ENCODE measurements around the gene STK32B.

The STK32B gene

DNA sequence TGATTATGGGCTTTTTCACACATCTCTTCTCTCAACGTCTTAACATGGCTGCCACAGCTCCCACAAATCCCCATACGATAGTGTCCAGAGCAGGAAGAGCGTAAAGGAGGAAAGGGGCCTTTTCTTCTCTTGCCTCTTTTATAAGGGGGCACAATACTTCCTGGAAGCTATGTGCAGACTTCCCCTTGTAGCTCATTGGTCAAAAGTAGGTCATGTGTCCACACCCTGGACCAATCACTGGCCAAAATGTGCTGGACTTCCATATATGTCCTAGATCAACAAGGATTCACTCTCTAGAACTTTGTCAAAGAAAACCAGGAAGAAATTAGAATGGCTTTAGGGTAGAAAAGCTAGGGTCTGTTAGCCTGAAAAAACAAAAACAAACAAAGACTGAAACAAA, 26.7 kb downstream of the STK32B start:
- DNase-seq, result no peak

DNA sequence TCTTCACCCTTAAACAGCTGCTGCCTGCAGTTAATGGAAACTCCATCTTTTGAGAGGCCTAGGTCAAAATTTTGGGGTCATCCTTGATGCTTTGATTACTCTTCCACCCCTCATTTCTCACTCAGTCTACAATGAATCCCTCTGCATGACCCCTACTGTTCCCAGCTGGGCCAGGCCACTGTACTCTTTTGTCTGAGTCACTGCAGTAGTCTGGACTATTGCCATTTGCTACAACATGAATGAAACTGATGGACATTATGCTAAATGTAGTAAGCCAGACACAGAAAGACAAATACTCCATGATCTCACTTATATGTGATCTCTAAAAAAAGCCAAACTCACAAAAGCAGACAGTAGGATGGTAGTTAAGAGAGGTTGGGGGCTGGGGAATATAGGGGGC, 28.3 kb downstream of the STK32B start:
- no peak for DNase-seq

DNA sequence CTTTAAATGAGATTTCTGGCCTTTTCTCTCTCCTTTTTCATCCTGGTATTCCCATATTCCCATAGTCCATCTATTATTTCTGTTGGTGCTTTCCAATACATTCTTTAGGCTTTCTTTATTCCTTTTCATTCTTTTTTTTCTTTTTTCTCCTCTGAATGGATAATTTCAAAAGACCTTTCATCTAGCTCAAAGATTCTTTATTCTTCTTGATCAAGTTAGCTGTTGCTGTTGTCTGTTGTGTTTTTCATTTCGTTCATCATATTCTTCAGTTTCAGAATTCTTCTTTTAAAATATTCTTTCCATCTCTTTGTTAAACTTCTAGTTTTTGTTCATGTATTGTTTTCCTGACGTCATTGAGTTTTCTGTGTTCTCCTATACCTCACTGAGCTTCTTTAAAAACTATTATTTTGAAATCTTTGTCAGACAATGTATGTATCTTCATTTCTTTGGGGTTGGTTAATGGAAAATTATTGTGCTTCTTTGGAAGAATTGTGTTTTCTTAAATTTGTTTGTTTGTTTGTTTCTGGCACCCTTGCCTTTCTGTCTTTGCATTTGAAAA, 30.2 kb downstream of the STK32B start:
- DNase-seq, result no peak

DNA sequence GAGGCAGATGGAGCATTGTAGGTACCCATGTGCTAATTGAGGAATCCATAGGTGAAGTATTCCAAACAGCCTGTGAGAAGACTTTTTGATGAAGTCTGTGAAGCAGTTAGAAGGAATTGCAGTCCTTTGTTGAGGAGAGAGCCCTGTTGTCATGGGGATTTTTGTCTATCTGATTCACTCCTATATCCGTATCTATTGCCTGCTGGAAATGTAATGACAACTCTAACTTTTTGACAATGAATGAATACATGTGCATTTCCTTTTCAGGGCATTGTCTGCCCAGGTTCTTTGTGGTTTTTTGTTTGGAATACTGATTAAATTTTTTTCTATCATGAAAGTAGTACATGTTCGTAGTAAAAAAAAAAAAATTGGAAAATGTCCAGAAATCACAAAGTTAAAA, 31.1 kb downstream of the STK32B start:
- DNase-seq, result no peak

DNA sequence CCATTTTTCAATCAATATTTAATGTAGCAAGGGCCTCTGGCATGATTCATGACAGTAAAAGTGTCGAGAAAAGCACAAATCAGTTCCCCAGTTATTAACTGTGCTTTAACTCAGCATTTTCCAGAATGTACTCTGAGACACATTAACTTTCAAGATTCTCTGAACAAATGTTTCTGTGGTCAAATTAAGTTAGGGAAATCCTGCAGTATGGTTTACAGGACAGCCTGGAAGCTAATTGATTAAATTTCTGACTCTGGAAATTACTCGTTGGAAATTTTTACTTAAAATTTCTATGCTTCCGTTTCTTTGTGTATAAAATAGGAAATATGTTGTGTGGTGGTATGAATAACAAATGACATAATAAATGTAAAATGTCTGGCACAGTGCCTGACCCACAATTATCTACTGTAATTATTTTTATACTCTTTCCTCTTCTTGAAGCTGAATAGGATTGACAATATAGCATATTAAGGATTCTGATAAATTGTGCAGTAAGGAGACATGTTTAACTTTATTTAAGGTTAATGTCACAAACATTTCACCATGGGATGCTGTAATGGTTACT, 33.7 kb downstream of the STK32B start:
- DNase-seq, result no peak

DNA sequence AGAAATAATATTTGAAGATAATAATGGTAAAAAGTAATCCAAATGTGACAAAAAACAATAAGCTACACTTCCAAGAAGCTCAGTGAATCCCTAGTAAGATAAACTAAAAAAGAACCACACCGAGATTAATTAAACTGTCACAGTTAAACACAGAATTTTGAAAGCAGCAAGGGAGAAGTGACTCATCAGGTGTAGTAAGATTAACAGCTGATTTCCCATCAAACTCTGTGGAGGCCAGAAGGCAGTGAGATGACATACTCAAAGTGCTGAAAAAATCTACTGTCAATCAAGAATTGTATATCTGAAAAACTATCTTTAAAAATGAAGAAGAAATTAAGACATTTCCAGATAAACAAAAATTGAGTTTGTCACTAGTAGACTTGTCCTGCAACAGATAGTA, 35.3 kb downstream of the STK32B start:
- DNase-seq, result no peak

DNA sequence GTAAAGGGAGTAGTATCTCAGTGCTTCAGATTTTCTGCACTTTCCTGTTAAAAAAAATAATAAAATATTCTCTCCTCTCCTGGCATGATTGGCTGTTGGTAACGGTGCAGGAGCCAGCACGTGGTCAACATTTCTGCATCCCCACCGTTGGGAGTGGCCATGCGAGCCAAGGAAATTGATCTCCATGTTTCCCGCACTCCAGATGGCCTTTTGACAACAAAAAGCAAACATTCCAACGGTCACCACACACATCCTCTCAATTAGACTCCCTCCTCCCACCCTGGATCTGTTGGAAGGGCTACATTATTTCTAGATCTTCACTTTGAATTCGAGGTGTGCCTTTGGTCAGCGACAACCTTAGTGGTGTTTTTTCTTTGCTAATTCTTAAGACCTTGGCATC, 45.0 kb downstream of the STK32B start:
- DNase-seq, result no peak

DNA sequence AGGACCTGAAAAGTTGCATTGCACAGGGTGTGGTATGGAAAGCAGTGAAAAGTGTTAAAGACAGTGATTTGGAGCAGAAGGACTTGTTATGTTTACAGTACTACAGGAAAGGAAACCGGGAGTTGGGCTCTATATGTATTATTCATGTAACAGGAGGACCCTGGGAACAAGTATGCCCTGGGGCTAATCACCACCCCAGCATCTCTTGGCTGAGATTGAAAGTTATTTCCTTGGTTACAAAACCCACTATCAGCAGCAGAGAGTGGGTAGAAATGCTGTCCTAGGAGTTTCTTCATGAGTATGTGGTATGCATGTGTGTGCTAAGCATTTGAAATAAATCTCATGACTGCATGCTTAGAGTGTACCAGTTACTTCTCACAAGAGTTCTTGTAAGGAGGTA, 46.9 kb downstream of the STK32B start:
- DNase-seq, result no peak

DNA sequence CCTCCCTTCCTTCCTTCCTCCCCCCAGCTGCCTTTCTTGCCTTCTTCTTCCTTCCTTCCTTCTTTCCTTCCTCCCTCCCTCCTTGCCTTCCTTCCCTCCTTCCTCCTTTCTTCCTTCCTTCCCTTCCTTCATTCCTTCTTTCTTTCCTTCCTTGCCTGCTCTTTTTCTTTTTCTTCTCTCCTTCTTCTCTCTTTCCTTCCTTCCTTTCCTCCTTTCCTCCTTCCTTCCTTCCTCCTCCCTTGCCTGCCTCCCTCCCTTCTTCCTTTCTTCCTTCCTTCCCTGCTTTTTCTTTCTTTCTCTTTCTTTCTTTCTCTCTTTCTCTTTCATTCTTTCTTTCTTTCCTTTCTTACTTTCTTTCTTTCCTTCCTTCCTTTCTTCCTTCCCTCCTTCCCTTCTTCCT, 49.1 kb downstream of the STK32B start:
- DNase-seq, result no peak

DNA sequence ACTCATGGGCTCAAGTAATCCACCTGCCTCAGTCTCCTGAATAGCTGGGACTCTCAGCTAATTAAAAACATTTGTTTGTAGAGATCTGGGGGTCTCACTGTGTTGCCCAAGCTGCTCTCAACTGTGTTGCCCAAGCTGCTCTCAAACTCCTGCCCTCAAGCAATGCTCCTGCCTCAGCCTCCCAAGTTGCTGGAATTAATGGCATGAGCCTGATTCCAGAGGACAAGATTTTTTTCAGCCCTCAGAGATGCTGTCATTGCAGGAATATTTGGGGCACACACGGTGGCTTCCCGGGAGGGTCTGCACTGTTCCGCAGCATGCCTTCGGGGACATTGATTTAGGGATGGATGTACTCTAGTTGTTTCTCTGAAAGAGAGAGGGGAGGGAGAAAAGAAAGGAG, 49.7 kb downstream of the STK32B start:
- no peak for DNase-seq

DNA sequence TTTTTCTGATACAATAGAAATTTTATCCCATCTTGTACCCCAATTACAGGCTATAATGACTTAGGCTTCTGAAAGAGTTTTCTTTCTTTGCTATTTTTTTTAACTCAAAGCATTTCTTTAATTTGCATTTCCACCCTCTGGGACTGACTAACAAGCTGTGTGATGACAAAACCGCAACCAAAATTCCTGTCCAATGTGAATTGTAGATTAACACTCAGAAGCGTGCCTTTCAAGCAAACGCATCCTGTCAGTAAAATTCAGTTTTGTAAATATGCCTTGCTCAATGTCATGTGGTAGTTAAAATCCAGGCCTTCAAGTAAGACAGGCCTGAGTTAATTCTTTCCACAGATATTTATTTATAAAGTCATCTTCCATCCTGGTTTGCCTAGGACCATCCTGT, 50.3 kb downstream of the STK32B start:
- no peak for DNase-seq

DNA sequence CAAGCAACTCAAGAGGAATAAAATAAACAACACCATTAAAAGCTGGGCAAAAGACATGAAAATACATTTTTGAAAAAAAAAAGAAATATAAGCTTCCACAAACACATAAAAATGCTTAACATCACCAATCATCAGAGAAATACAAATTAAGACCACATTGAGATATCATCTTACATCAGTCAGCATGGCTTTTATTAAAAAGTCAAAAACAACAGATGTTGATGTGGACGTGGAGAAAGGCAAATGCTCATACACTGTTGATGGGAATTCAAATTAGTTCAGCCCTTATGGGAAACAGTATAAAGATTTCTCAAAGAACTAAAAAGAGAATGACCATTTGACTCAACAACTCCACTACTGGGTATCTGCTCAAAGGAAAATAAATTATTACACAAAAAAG, 59.6 kb downstream of the STK32B start:
- no peak for DNase-seq

DNA sequence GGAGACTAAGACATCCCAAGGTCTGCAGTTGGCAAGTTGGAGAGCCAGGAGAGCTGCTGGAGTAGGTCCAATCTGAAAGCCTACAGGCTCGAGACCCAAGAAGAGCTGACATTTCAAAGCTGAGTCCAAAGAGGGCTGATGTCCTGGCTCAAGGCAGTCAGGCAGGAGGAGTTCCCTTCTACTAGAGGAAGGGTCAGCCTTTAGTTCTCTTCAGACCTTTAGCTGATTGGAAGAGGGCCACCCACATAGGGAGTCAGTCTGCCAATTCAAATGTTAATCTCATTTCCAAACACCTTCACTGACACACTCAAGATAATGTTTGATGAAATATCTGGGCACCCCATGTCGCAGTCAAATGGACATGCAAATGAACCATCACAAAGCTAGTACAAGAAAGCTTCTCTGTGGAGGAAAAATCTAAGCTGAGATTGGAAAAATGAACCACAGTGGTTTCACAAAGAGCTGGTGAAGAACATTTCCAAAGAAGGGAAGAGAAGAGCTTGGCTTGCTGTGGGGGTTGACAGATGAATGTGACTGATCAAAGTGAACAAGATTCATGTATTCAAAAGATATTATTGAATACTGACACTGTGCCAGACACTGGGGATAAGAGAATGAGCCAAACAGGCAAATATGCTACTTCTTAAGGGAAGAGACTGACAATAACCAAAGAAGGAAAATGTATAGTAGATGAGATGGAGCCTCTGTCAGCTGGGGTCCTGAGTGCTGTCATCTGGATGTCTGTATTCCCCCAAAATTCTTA, 61.2 kb downstream of the STK32B start:
- DNase-seq, result no peak

DNA sequence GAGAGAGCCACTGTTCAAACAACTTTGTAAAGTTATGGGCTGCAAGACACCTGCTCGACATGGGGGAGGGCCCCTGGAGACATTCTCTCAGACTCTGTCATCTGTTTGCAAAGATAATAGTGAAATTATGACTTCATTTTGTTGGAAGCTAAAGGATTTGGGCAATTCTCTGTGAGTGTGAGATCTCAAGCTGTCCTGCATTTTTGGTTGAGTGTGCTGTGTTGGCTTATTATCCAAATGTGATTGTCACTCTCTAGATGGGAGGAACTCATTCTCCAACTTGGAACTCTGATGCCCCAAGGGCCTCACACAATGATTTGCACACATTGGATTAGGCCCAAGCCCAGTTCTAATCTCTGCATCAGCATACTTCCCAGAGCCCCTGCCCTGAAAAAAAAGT, 63.7 kb downstream of the STK32B start:
- no peak for DNase-seq

DNA sequence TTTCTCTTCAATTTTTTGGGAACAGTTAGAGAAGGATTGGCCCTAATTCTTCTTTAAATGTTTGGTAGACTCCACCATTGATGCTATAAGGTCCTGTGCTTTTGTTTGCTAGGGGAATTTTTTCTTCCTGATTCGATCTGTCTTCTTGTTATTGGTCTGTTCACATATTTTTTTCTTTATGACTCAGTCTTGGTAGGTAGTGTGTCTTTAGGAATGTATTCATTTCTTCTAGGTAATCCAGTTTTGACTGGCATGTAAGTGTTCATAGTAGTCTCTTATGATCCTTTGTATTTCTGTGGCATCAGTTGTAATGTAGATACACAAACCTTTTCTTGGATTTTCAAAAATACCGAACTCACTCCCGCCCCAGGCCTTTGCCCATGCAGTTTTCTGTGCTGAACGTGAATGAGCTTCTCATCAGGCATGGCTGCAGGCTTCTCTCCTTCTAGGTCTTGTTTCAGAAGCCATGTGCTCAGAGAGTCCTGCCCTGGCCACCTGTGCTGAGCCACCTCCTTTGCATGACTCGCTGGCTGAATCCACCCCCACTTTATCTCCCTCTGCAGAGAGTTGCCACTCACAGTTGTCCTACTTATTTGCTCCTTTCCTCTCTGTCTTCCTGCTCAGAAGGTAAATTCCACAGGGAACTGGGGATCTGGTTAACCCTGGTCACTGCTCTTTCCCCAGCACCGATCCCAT, 67.0 kb downstream of the STK32B start:
- DNase-seq, result no peak

DNA sequence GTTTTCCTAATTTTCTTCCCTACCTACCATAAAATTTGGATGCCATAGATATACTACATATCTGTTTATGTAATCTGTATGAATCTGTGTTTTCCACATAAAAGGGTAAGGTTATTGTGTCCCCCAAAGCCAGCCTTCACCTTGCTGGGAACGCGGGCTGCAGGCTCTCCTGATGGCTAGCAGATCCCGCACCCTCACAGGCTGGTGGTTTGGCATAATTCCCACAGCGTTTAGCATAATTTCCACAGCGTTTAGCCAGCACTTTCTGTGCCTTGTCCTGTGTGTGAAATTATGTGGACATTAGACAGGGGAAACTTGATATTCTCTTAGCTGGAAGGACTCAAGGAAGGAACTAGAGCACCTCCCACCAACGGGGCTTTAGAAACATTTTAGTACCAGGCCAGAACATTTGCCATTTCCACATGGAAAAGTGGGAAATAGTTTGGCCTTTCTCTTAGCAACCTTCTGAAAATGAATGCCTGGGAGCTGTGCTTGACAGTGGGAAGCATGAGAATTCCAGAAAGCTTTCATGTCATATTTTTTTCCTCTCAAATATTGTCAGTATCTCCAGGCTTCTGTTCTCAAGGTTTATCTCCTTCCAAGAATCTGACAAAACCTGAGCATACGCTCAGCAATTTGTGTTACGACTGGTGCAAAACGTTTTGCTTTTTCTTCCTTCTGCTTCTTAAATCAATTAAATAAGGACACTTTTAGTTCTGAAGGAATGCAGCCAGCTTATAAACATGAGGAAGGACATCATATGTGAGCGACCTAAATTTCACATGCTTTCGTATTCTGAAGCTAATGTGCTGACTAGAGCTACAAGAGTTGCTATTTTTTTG, 67.9 kb downstream of the STK32B start:
- no peak for DNase-seq

DNA sequence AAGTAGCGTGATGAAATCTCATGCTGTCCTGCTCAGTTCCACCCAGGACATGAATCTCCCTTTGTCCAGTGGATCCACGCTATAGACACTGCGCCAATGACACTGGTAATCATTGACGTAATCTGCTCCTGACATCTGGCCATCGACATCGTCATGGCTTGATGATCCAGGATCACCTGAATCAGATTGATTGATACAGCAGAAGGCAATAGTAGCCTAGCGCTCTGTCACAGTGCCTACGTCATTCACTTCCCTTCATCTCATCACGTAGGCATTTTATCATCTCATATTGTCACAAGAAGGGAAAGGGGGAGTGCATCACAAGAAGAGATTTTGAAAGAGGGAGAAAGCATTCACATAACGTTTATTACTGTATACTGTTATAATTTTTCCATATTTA, 68.8 kb downstream of the STK32B start:
- no peak for DNase-seq

DNA sequence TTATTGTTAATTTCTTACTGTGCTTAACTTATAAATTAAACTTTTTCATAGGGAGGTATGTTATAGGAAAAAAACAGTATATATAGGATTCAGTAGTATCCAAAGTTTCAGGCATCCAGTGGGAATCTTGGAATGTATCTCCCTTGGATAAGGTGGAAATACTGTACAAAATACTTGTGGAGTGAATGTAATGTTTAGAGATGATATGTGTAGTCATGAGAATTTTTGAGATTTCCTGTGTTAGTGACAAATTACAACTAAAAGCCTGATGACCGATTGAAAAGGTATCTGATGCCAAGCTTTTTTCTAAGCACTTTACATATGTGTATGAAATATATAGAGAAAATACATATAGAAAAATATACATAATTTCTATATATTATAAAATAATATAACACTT, 69.2 kb downstream of the STK32B start:
- DNase-seq, result no peak

DNA sequence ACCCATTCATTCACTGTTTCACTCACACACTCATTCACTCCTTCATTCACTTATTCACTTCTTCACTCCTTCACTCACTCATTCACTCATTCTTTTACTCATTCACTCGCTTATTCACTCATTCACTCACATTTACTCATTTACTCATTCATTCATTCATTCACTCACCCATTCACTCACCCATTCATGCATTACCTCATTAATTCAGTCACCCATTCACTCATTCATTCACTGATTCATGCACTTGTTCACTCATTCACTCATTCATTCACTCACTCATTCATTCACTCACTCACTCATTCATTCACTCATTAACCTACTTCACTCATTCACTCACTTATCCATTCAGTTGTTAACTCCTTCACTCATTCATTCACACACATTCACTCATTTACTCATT, 70.8 kb downstream of the STK32B start:
- DNase-seq, result no peak

DNA sequence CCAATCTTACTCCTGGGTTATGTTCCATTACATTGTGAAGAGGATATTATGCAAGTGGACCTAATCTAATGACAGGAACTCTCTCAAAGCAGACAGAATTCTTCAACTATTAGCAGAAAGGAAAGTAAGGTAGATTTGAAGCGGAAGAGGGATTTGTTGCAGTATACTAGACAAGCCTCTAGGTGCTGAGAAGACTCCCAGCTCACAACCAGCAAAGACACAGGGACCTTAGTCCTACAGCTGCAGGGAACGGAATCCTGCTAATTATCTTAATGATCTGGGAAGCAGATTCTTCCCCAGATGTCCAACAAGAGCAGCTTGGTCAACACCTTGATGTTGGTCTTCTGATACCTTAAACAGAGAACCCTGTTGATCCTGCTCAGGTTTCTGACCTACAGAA, 73.6 kb downstream of the STK32B start:
- no peak for DNase-seq

DNA sequence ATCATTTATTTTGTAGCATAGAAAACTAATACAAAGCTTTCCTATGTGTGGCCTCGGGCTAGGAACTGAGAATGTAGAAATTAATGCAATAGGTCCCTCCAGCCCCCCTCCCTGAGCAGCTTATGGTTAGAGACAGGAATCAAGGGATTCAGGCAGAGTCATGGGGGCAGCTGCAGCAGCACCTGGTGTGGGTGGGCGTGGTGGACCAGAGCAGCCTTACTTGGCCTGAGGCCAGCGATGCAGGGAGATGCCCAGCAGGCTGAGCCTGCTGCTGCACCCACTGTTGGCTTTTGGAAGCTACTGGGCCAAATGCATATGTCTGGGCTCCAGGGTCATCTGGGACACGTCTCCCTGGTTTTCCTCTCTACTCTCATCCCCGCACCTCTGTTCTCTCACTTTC, 74.0 kb downstream of the STK32B start:
- DNase-seq, result no peak

DNA sequence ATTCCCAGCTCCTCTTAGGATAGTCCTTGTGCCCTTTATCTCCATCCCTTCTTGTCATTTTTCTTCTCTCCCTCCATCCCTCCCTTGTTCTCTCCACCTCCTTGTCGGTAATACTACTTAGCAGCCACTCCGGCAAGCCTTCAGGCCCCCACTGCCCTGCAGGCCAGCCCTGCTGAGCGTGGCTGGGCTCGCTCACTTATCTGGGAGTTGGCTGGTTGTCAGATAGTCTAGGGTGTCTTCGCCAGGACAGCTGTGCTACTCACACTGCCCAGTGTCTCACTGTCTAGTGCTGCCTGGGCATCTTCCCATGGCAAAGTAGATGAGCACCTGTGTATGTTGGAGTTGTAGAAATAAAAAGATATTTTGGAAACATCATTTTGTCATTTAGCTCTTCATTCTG, 75.0 kb downstream of the STK32B start:
- DNase-seq, result no peak

DNA sequence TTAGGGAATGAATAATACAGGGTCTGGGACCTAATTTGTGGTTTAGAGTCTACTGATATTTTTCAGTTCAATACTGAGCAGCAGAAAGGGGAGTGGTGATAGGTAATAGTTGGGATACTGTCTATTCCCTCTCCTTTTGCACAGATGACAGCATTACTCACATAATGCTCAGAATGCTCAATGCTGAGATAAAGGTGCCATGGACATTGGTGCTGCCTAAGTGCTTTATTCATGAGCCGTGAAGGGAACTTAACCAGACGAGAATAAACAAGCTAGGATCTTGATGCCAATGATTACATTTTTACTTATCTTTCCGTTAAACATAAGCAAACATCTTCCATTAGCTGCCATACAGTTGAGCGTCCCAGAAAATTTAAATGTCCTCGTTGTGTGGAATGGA, 75.6 kb downstream of the STK32B start:
- no peak for DNase-seq
